B cell (primary cell): ENCODE measurements around the gene NFIB. TPM values are rescaled to one million over a fixed set of nuclear protein-coding genes. Genes with fewer than 3 reads are reported as not detected.

ENCODE experiments used
- ATAC-seq: fragments of 200-7000 bp; cut with Tn5 transposase; one replicate; pipeline ENCODE4 v1.10.0; 2021; ENCODE audit warnings: low read depth, mild to moderate bottlenecking, moderate number of reproducible peaks, moderate library complexity
- CTCF ChIA-PET: fragments of 350-600 bp; sonication (Branson Sonifier 250); formaldehyde crosslinking; loops from one replicate; lab custom pipeline; 2021; ENCODE audit warnings: antibody characterized with exemption, inconsistent platforms; lab: Charles Lee
- POLR2A ChIA-PET: fragments of 350-600 bp; sonication (Branson Sonifier 250); formaldehyde crosslinking; loops from one replicate; lab custom pipeline; 2021; ENCODE audit warnings: antibody characterized with exemption; lab: Charles Lee
- DNase-seq: peaks from one replicate; pipeline ENCODE4 v3.0.0; 2013
- H2AFZ ChIP-seq: 2 replicates; pipeline ENCODE4 v1.6.1; 2012; ENCODE audit warnings: mild to moderate bottlenecking, low read depth, low read length; ENCODE audit not compliant: insufficient read depth, poor library complexity, severe bottlenecking
- H3K27ac ChIP-seq, 2 donors: 1 replicate in 1 of 2; 2 replicates in 1 of 2; pipeline ENCODE4 v1.5.1; 2012 to 2013; ENCODE audit warnings: low read length in 2 of 2, mild to moderate bottlenecking in 2 of 2, moderate library complexity in 1 of 2
- H3K27me3 ChIP-seq, 4 experiments: fragments of 200-600 bp in 1 of 4; sonication (generic) in 1 of 4; replicated peaks in 1 of 4; 1 replicate in 2 of 4; 2 replicates in 2 of 4; pipeline versions ENCODE4 v1.6.1 to v1.7.0; 2013 to 2016; ENCODE audit warnings: low read length in 3 of 4, mild to moderate bottlenecking in 2 of 4, mixed read lengths in 1 of 4, moderate library complexity in 1 of 4; ENCODE audit not compliant: insufficient read depth in 4 of 4, control insufficient read depth in 3 of 4; ENCODE audit errors: control extremely low read depth in 1 of 4
- H3K36me3 ChIP-seq, 2 experiments: replicated peaks in 1 of 2; 1 replicate in 1 of 2; 2 replicates in 1 of 2; pipeline versions ENCODE4 v1.6.1 to v1.7.1; 2013; ENCODE audit warnings: low read length in 1 of 2; ENCODE audit not compliant: insufficient read depth in 2 of 2, control insufficient read depth in 1 of 2; ENCODE audit errors: control extremely low read depth in 1 of 2, extremely low read depth in 1 of 2
- H3K4me1 ChIP-seq, 2 donors: fragments of 200-600 bp in 1 of 2; sonication (generic) in 1 of 2; 1 replicate in 1 of 2; 2 replicates in 1 of 2; pipeline versions ENCODE4 v1.5.1 to v1.6.1; 2013 to 2017; ENCODE audit warnings: low read length in 2 of 2; ENCODE audit not compliant: control insufficient read depth in 2 of 2, insufficient read depth in 2 of 2
- H3K4me2 ChIP-seq: replicated peaks from 2 replicates; pipeline ENCODE3; 2012; ENCODE audit warnings: mild to moderate bottlenecking, low read depth, low read length; ENCODE audit not compliant: poor library complexity, severe bottlenecking
- H3K4me3 ChIP-seq, 5 experiments: fragments of 200-600 bp in 1 of 5; sonication (generic) in 1 of 5; 1 replicate in 3 of 5; 2 replicates in 2 of 5; pipeline versions ENCODE4 v1.5.1 to v1.7.0; 2011 to 2016; ENCODE audit warnings: low read length in 4 of 5, mild to moderate bottlenecking in 4 of 5, low read depth in 2 of 5, control low read depth in 1 of 5, moderate library complexity in 1 of 5; ENCODE audit not compliant: insufficient read depth in 1 of 5; ENCODE audit errors: control extremely low read depth in 1 of 5, extremely low read depth in 1 of 5
- H3K79me2 ChIP-seq: fragments of 200-600 bp; sonication (generic); one replicate; pipeline ENCODE4 v1.6.0; 2016; ENCODE audit warnings: low read length; ENCODE audit not compliant: control insufficient read depth, insufficient read depth
- H3K9ac ChIP-seq: fragments of 200-600 bp; sonication (generic); 2 replicates; pipeline ENCODE4 v1.6.1; 2017; ENCODE audit warnings: mild to moderate bottlenecking, low read length, moderate library complexity
- H3K9me3 ChIP-seq, 3 donors: one replicate each; pipeline versions ENCODE4 v1.6.1 to v1.7.1; 2013; ENCODE audit warnings: low read length in 2 of 3; ENCODE audit not compliant: control insufficient read depth in 2 of 3, insufficient read depth in 1 of 3; ENCODE audit errors: control extremely low read depth in 1 of 3
- H4K20me1 ChIP-seq: 2 replicates; pipeline ENCODE4 v1.6.0; 2012; ENCODE audit warnings: mild to moderate bottlenecking, low read length; ENCODE audit not compliant: insufficient read depth, control insufficient read depth, poor library complexity, severe bottlenecking
- H3K27ac Mint-ChIP-seq: one replicate; pipeline ENCODE4 v1.8.0; 2021; ENCODE audit warnings: mixed read lengths
- H3K27me3 Mint-ChIP-seq: one replicate; pipeline ENCODE4 v1.8.0; 2021; ENCODE audit warnings: mixed read lengths
- H3K4me1 Mint-ChIP-seq: one replicate; pipeline ENCODE4 v1.8.0; 2021; ENCODE audit warnings: mixed read lengths
- H3K4me3 Mint-ChIP-seq: one replicate; pipeline ENCODE4 v1.8.0; 2021; ENCODE audit warnings: mixed read lengths
- H3K9me3 Mint-ChIP-seq: one replicate; pipeline ENCODE4 v1.8.0; 2022; ENCODE audit warnings: mixed read lengths; ENCODE audit not compliant: insufficient read depth
- EZH2 ChIP-seq: IDR thresholded peaks from 2 replicates; pipeline ENCODE4 v1.6.1; 2012; ENCODE audit warnings: borderline replicate concordance, low read depth, mild to moderate bottlenecking, moderate library complexity, low read length; ENCODE audit not compliant: insufficient read depth, poor library complexity, severe bottlenecking
- WGBS: methylation state at CpG from one replicate; pipeline ENCODE4 v1.1.5; 2013; ENCODE audit warnings: missing lambda C conversion rate; ENCODE audit not compliant: insufficient coverage; 5-methylcytosine and 5-hydroxymethylcytosine counted together
- intact Hi-C: fragments of 100-400 bp; cut with micrococcal nuclease; formaldehyde crosslinking; loops from one replicate; pipeline ENCODE4 v1.10.0; 2022
- polyA plus RNA-seq: library from polyadenylated mRNA; depleted of rRNA; stranded (reverse); fragments of >200 nt; gene quantifications from 2 replicates; pipeline ENCODE4 v1.2.3, GENCODE V29; 2012
- total RNA-seq, 2 donors: library from RNA; stranded (reverse); fragments of 120-200 nt in 1 of 2; gene quantifications; 1 replicate in 1 of 2; 2 replicates in 1 of 2; pipeline versions ENCODE4 v1.2.3 to v1.2.4, GENCODE V29; 2013 to 2022
- TF ChIP-seq, protein P1 (sequence below): fragments of 200-600 bp; IDR thresholded peaks from one replicate; pipeline ENCODE4 v1.8.0; 2022; ENCODE audit warnings: antibody characterized with exemption, mild to moderate bottlenecking

The NFIB gene
- total and polyA plus RNA-seq, 2 donors (not counting 1 experiment from before 2014, with no cell fraction given): not detected

DNA sequence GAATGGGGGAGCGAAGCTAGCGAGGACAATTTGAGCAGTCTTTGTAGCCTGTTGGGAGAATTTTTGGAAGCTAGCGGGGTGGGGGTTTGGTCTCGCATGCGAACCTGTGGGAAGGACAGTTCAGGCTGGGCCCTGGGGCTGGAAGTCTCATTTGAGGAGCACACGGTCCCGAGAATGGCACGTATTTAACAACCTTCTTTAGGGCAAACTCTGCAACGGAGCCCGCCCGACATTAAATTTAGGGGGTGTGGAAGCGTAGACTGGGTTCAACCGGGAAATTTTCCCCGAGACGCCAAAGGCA lies 35.2 kb upstream of the NFIB start:
- peaks cover 16 to 20% of the 10 kb centered on the region in 2 donors for H3K4me1 ChIP-seq
- no peak overlapping the region for H3K9ac ChIP-seq
- ChIA-PET CTCF (interaction anchor here (1.6 kb wide), 1 partner anchor 922 kb away, joined by 5 read pairs; no protein-coding TSS in a partner anchor), POLR2A (no interaction called here)
- H3K27ac ChIP-seq: no peak overlapping the region
- H3K27ac Mint-ChIP-seq: no peak overlapping the region
- no peak overlapping the region for H3K4me3 Mint-ChIP-seq
- peaks cover 8% of the 10 kb centered on the region for H3K4me1 Mint-ChIP-seq
- H4K20me1 ChIP-seq: no peaks in the 10 kb centered on the region
- DNase-seq: no peak
- H3K27me3 ChIP-seq: peaks cover 0 to 81% (median 35%) of the 10 kb centered on the region in 4 experiments
- no peak overlapping the region for H2AFZ ChIP-seq
- H3K36me3 ChIP-seq: no peaks in the 10 kb centered on the region
- 7% methylated on average over 15 of the region's 15 CpGs for WGBS
- TF ChIP-seq, protein P1, sequence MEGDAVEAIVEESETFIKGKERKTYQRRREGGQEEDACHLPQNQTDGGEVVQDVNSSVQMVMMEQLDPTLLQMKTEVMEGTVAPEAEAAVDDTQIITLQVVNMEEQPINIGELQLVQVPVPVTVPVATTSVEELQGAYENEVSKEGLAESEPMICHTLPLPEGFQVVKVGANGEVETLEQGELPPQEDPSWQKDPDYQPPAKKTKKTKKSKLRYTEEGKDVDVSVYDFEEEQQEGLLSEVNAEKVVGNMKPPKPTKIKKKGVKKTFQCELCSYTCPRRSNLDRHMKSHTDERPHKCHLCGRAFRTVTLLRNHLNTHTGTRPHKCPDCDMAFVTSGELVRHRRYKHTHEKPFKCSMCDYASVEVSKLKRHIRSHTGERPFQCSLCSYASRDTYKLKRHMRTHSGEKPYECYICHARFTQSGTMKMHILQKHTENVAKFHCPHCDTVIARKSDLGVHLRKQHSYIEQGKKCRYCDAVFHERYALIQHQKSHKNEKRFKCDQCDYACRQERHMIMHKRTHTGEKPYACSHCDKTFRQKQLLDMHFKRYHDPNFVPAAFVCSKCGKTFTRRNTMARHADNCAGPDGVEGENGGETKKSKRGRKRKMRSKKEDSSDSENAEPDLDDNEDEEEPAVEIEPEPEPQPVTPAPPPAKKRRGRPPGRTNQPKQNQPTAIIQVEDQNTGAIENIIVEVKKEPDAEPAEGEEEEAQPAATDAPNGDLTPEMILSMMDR: no peak
- TF ChIP-seq EZH2: no peak
- H3K9me3 ChIP-seq: peaks cover 0 to 38% (median 0%) of the 10 kb centered on the region in 3 donors
- intact Hi-C loops: no loop called here
- H3K79me2 ChIP-seq: no peaks in the 10 kb centered on the region
- peak overlapping the region; percentile 43 for H3K4me2 ChIP-seq
- ATAC-seq: no peak
- peaks cover 61% of the 10 kb centered on the region for H3K27me3 Mint-ChIP-seq
- no peak overlapping the region for H3K4me3 ChIP-seq
- no peaks in the 10 kb centered on the region for H3K9me3 Mint-ChIP-seq

DNA sequence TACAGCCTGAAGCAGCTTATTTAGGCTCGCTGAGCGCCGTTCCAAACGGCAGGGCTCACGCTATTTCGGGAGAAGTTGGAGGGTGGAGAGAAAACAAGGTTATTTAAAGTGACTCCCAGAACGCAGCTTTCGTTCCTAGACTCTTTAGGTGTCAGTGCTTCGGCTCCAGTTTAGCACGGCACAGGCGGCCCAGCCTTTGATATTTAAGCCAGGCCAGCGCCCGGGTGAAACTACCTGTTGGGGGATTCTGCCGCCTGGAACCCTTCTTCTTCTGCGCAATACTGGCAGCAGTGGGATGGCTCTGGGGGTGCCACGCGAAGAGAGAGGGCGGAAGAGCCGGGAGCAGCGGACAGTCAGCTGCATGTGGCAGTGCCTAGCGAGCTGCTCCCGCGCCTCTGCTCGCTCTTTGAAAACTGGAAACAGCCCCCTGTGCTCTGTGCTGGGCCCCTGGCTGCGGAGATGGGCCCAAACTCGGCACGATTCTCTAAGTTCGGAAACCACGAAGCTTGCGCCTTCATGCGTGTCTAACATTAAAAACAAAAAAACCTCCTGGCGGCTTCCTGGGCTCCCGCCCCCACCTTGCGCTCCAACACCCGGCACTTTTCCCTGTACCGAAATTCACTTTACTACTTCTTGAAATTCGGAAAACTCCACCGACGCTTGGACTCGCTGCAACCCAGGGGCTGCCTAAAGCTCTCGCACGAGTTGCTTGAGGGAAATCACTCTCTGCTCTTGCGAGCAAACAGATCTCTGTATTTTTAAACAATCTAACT lies 34.6 kb upstream of the NFIB start:
- CTCF ChIA-PET: interaction anchor here (1.6 kb wide), 1 partner anchor 921 kb away, joined by 5 read pairs; no protein-coding TSS in a partner anchor
- Histone ChIP-seq H3K4me2 (peak overlapping the region; percentile 43), H2AFZ (no peak overlapping the region), H3K27ac (no peak overlapping the region), H3K9me3 (peaks cover 0 to 38% (median 0%) of the 10 kb centered on the region in 3 donors), H3K36me3 (no peaks in the 10 kb centered on the region), H3K4me1 (peaks cover 16 to 20% of the 10 kb centered on the region in 2 donors), H3K27me3 (peaks cover 0 to 82% (median 34%) of the 10 kb centered on the region in 4 experiments), H3K79me2 (no peaks in the 10 kb centered on the region), H3K4me3 (no peak overlapping the region), H4K20me1 (no peaks in the 10 kb centered on the region), H3K9ac (no peak overlapping the region)
- DNase-seq (peak; percentile 21), ATAC-seq (no peak)
- 3% methylated on average over 37 of the region's 43 CpGs for WGBS
- POLR2A ChIA-PET: no interaction called here
- H3K9me3 Mint-ChIP-seq: no peaks in the 10 kb centered on the region
- intact Hi-C loops: no loop called here
- TF ChIP-seq, protein P1: no peak
- no peak for TF ChIP-seq EZH2
- no peak overlapping the region for H3K4me3 Mint-ChIP-seq
- peaks cover 60% of the 10 kb centered on the region for H3K27me3 Mint-ChIP-seq
- peaks cover 8% of the 10 kb centered on the region for H3K4me1 Mint-ChIP-seq
- H3K27ac Mint-ChIP-seq: no peak overlapping the region
